Tibial artery (tissue), 4 donors: ENCODE results near the gene FBXL14.
A peak's percentile ranks its signal among the peaks of the same experiment; 100 is the strongest.

ENCODE experiments used
- DNase-seq, 2 donors: peaks; one replicate each; pipeline ENCODE4 v3.0.0-alpha.2; 2019
- H3K27ac ChIP-seq, 2 donors: fragments of 200-600 bp; sonication (generic) in 1 of 2; 1 replicate in 1 of 2; 2 replicates in 1 of 2; pipeline ENCODE4 v1.5.1; 2018 to 2019; ENCODE audit warnings: mild to moderate bottlenecking in 1 of 2
- H3K27me3 ChIP-seq, 2 donors: fragments of 200-600 bp; sonication (generic) in 1 of 2; one replicate each; pipeline versions ENCODE4 v1.5.1 to v1.6.0; 2016 to 2019
- H3K36me3 ChIP-seq, 3 donors: fragments of 200-600 bp; sonication (generic) in 2 of 3; one replicate each; pipeline ENCODE4 v1.5.1; 2016 to 2019; ENCODE audit warnings: mild to moderate bottlenecking in 2 of 3
- H3K4me1 ChIP-seq, 4 donors: fragments of 200-600 bp; sonication (generic) in 2 of 4; 1 replicate in 3 of 4; 2 replicates in 1 of 4; pipeline ENCODE4 v1.5.1; 2016 to 2019
- H3K4me3 ChIP-seq, 2 donors: fragments of 200-600 bp; sonication (generic) in 1 of 2; 1 replicate in 1 of 2; 2 replicates in 1 of 2; pipeline ENCODE4 v1.5.1; 2018 to 2019; ENCODE audit warnings: mild to moderate bottlenecking in 2 of 2
- H3K9me3 ChIP-seq, 3 donors: fragments of 200-600 bp; sonication (generic) in 1 of 3; one replicate each; pipeline ENCODE4 v1.5.1; 2016 to 2019
- CTCF ChIP-seq, 2 experiments: fragments of 200-600 bp in 1 of 2; fragments of 450-650 bp in 1 of 2; IDR thresholded peaks; one replicate each; pipeline ENCODE4 v1.5.1; 2017 to 2019; ENCODE audit warnings: antibody characterized with exemption in 2 of 2, mild to moderate bottlenecking in 1 of 2, moderate library complexity in 1 of 2
- intact Hi-C: fragments of 100-400 bp; cut with DNase I; formaldehyde crosslinking; loops from one replicate; pipeline ENCODE4 v1.15.0; 2023; ENCODE audit warnings: low total_unique reads

The FBXL14 gene

GRCh38 chr12:1544996-1545700, 49.2 kb downstream of the FBXL14 start:
- peaks cover 0 to 7% (median 0%) of the 10 kb centered on the region in 3 donors for H3K9me3 ChIP-seq
- DNase-seq = peak in 1 of 2 donors; percentile 69
- H3K36me3 ChIP-seq = no peaks in the 10 kb centered on the region
- H3K27ac ChIP-seq = no peak overlapping the region
- H3K27me3 ChIP-seq = no peaks in the 10 kb centered on the region
- TF ChIP-seq CTCF (IDR thresholded peaks at IDR 0.05) = peak; percentile 36 to 41
- intact Hi-C loops = no loop called here
- peaks cover 0 to 3% (median 0%) of the 10 kb centered on the region in 4 donors for H3K4me1 ChIP-seq
- H3K4me3 ChIP-seq = no peak overlapping the region

DNA sequence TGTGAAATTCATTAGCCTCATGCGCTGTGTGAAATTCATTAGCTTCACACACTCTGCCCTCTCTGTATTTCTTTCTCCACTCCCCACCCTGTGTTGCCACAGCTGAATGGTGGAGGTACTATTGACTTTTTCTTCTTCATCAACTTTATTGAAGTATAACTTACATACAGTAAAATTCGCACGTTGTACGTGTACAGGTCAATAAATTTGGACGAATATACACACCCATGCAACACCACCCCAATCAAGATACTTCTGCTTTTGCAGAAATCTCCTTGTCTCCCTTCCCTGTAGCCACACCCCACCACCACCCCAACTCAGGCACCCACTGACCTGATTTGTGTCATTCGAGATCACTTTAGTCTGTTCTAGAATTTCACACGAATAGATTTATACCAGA, 51.8 kb downstream of the FBXL14 start:
- H3K4me1 ChIP-seq = peaks cover 0 to 3% (median 0%) of the 10 kb centered on the region in 4 donors
- intact Hi-C loops = no loop called here
- no peaks in the 10 kb centered on the region for H3K36me3 ChIP-seq
- no peak overlapping the region for H3K27ac ChIP-seq
- H3K9me3 ChIP-seq = peaks cover 0 to 7% (median 0%) of the 10 kb centered on the region in 3 donors
- no peaks in the 10 kb centered on the region for H3K27me3 ChIP-seq
- DNase-seq = no peak
- TF ChIP-seq CTCF (IDR thresholded peaks at IDR 0.05) = no peak
- H3K4me3 ChIP-seq = no peak overlapping the region

GRCh38 chr12:1540690-1541089, 53.7 kb downstream of the FBXL14 start:
- Histone ChIP-seq H3K4me1 (peaks cover 0 to 3% (median 0%) of the 10 kb centered on the region in 4 donors), H3K27ac (no peak overlapping the region), H3K27me3 (no peaks in the 10 kb centered on the region), H3K4me3 (no peak overlapping the region), H3K9me3 (peaks cover 0 to 7% (median 0%) of the 10 kb centered on the region in 3 donors), H3K36me3 (no peaks in the 10 kb centered on the region)
- DNase-seq = no peak
- no peak for TF ChIP-seq CTCF (IDR thresholded peaks at IDR 0.05)
- intact Hi-C loops = no loop called here

DNA sequence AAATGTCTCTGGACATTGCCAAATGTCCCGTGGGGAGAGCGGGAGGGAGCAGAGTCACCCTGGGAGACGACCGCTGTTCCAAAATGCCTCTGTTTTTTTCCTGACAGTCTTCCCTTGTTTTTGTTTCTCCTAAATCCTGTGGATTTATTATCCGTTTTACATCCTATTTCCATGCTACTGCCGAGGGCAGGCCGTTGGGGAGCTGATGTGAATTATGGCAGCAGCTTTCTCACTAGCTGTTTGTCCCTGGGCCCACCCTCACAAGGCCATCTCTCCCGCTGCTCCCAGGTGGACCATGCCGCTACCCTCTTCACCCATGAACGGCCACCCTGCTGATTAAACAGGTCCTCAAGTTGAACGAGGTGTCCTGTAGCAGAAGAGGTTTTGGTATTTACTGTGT, 55.2 kb downstream of the FBXL14 start:
- H3K9me3 ChIP-seq = peaks cover 0 to 7% (median 0%) of the 10 kb centered on the region in 3 donors
- no peak overlapping the region for H3K4me3 ChIP-seq
- TF ChIP-seq CTCF (IDR thresholded peaks at IDR 0.05) = no peak
- no peak overlapping the region for H3K27ac ChIP-seq
- intact Hi-C loops = no loop called here
- H3K36me3 ChIP-seq = no peaks in the 10 kb centered on the region
- no peaks in the 10 kb centered on the region for H3K27me3 ChIP-seq
- peaks cover 0 to 3% (median 0%) of the 10 kb centered on the region in 4 donors for H3K4me1 ChIP-seq
- no peak for DNase-seq

DNA sequence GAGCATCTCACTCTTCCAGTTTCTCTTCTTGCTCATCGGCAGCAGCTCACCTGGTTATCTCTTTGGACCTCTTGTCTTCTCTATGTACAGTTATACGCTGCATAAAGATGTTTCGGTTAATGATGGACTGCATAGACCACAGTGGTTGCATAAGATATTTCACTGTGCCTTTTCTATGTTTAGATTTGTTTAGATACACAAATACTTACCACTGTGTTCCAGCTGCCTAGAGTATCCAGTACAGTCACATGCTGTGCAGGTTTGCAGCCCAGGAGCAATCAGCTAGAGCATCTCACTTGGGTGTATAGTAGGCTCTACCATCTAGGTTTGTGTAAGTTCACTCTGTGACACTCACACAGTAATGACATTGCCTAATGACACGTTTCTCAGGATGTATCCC, 57.6 kb downstream of the FBXL14 start:
- no peak for DNase-seq
- peaks cover 0 to under 1% of the 10 kb centered on the region in 2 donors for H3K27me3 ChIP-seq

More for the DNA sequence above, 57.6 kb downstream of the FBXL14 start:
- Histone ChIP-seq H3K4me3 (no peak overlapping the region), H3K4me1 (peaks cover 0 to 12% (median 6%) of the 10 kb centered on the region in 4 donors), H3K36me3 (no peaks in the 10 kb centered on the region), H3K9me3 (no peaks in the 10 kb centered on the region), H3K27ac (no peak overlapping the region)
- intact Hi-C loops = no loop called here
- no peak for TF ChIP-seq CTCF (IDR thresholded peaks at IDR 0.05)
